ENCODE data around the gene EZR.

The EZR gene

DNA sequence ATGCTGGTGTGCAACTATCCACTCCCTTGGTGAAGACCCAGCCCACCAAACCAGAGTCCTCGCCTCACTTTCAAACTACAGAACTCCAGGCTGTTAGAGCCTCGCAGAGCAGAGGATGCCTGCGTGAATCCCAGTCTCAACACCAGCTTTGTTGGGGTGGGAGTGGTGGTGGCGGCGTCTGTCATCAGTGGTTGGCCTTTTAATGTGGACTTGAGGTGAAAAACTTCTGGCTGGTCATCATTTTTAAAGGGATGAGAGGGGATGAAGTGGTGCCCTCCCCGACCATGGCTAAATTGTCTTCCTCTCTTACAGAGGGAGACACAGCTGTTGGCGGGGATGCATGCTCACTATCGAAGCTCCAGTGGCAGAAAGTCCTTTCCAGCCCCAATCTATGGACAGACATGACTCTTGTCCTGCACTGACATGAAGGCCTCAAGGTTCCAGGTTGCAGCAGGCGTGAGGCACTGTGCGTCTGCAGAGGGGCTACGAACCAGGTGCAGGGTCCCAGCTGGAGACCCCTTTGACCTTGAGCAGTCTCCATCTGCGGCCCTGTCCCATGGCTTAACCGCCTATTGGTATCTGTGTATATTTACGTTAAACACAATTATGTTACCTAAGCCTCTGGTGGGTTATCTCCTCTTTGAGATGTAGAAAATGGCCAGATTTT lies 54.9 kb downstream of the EZR start:
- TF ChIP-seq FOXP2 (optimal IDR thresholded peaks at IDR 0.05; ENCODE audit: borderline replicate concordance, extremely low read depth, extremely low read length, insufficient read depth) (no peak), SIN3A (IDR thresholded peaks at IDR 0.05; ENCODE audit: borderline replicate concordance, insufficient read depth, low read length) (no peak), REST (IDR thresholded peaks at IDR 0.05; ENCODE audit: insufficient read depth in 1 of 2, low read depth in 2 of 2, low read length in 2 of 2) (no peak), TAF1 (IDR thresholded peaks at IDR 0.05; ENCODE audit: borderline replicate concordance, insufficient read depth, low read length) (no peak), POLR2AphosphoS5 (IDR thresholded peaks at IDR 0.05; ENCODE audit: low read depth, low read length) (no peak)

DNA sequence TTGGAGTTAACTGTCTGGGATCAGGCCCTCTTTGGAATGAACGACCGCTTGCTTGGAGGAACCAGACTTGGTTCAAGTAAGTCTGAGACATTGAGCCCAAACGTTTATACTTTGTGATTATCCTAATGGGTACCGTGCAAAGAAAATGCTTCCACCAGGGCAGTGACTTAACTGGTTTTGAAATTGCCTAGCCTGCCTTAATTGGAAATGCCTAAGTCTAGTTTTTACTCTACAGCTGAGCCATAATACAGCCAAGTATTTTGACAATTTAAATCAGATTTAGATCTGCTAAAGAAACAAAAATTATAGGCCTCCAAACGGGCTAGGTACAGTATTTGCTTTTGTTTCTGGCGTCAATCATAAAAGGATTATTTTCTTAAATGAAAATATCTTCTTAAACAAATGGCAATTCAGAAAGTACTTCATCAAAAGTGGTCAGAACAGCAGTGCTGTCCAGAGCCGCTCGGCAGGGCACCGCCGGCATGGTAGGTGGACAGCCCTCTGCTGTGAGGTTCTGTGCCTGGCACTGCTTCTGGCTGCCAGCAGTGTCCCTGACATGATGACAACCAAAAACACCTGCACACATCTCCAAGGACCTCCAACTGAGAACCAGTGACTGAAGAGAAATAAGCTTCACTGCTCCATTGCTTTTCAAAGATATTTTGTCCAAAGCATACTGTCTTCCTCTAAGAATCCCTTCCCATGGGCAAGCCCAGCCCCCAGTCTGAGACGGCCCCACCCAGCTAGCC lies 55.6 kb downstream of the EZR start:
- no peak for TF ChIP-seq TAF1 (IDR thresholded peaks at IDR 0.05; ENCODE audit: borderline replicate concordance, insufficient read depth, low read length)

GRCh38 chr6:158762787-158763433 lies 56.3 kb downstream of the EZR start:
- TF ChIP-seq SIN3A (IDR thresholded peaks at IDR 0.05; ENCODE audit: borderline replicate concordance, insufficient read depth, low read length) = no peak
- TF ChIP-seq FOXP2 (optimal IDR thresholded peaks at IDR 0.05; ENCODE audit: borderline replicate concordance, extremely low read depth, extremely low read length, insufficient read depth) = no peak
- TF ChIP-seq POLR2AphosphoS5 (IDR thresholded peaks at IDR 0.05; ENCODE audit: low read depth, low read length) = no peak
- no peak for TF ChIP-seq REST (IDR thresholded peaks at IDR 0.05; ENCODE audit: insufficient read depth in 1 of 2, low read depth in 2 of 2, low read length in 2 of 2)
- TF ChIP-seq TAF1 (IDR thresholded peaks at IDR 0.05; ENCODE audit: borderline replicate concordance, insufficient read depth, low read length) = no peak

- TF ChIP-seq POLR2AphosphoS5 (IDR thresholded peaks at IDR 0.05; ENCODE audit: low read depth, low read length) (no peak), TAF1 (IDR thresholded peaks at IDR 0.05; ENCODE audit: borderline replicate concordance, insufficient read depth, low read length) (no peak), FOXP2 (optimal IDR thresholded peaks at IDR 0.05; ENCODE audit: borderline replicate concordance, extremely low read depth, extremely low read length, insufficient read depth) (no peak), REST (IDR thresholded peaks at IDR 0.05; ENCODE audit: insufficient read depth in 1 of 2, low read depth in 2 of 2, low read length in 2 of 2) (no peak), SIN3A (IDR thresholded peaks at IDR 0.05; ENCODE audit: borderline replicate concordance, insufficient read depth, low read length) (no peak)
Observed at GRCh38 chr6:158761746-158762145, 57.4 kb downstream of the EZR start.

- TF ChIP-seq FOXP2 (optimal IDR thresholded peaks at IDR 0.05; ENCODE audit: borderline replicate concordance, extremely low read depth, extremely low read length, insufficient read depth) = no peak
- TF ChIP-seq REST (IDR thresholded peaks at IDR 0.05; ENCODE audit: insufficient read depth in 1 of 2, low read depth in 2 of 2, low read length in 2 of 2) = no peak
- no peak for TF ChIP-seq TAF1 (IDR thresholded peaks at IDR 0.05; ENCODE audit: borderline replicate concordance, insufficient read depth, low read length)
- TF ChIP-seq SIN3A (IDR thresholded peaks at IDR 0.05; ENCODE audit: borderline replicate concordance, insufficient read depth, low read length) = no peak
Observed at GRCh38 chr6:158760618-158761250, 58.4 kb downstream of the EZR start.
